GM12891 (cell line): Measurements from ENCODE around the gene SEMA4D.

Experiments used
- DNase-seq: peaks from one replicate; pipeline ENCODE4 v3.0.0; 2011; ENCODE audit warnings: low spot score; ENCODE audit not compliant: insufficient read length
- FAIRE-seq: peaks from 2 replicates; lab custom pipeline; 2011; peaks lifted over from hg19 to GRCh38; lab: Jason Lieb, UNC
- PAX5 ChIP-seq: IDR thresholded peaks from 2 replicates; pipeline ENCODE4 v1.6.1; 2011; ENCODE audit warnings: low read length, moderate library complexity, mild to moderate bottlenecking; ENCODE audit not compliant: insufficient read depth, severe bottlenecking
- POLR2A ChIP-seq: IDR thresholded peaks from 2 replicates; pipeline ENCODE4 v1.6.1; 2011; ENCODE audit warnings: low read depth, low read length, control low read depth
- POLR2AphosphoS5 ChIP-seq: IDR thresholded peaks from 2 replicates; pipeline ENCODE4 v1.6.1; 2011; ENCODE audit warnings: low read depth, low read length, control low read depth
- POU2F2 ChIP-seq: IDR thresholded peaks from 2 replicates; pipeline ENCODE4 v1.6.1; 2011; ENCODE audit warnings: low read depth, mild to moderate bottlenecking, control low read depth, low read length, moderate library complexity
- SPI1 ChIP-seq: IDR thresholded peaks from 2 replicates; pipeline ENCODE4 v1.6.1; 2011; ENCODE audit warnings: low read depth, low read length, control low read depth
- TAF1 ChIP-seq: IDR thresholded peaks from 2 replicates; pipeline ENCODE4 v1.6.1; 2011; ENCODE audit warnings: low read depth, low read length, control low read depth

SEMA4D gene

DNA sequence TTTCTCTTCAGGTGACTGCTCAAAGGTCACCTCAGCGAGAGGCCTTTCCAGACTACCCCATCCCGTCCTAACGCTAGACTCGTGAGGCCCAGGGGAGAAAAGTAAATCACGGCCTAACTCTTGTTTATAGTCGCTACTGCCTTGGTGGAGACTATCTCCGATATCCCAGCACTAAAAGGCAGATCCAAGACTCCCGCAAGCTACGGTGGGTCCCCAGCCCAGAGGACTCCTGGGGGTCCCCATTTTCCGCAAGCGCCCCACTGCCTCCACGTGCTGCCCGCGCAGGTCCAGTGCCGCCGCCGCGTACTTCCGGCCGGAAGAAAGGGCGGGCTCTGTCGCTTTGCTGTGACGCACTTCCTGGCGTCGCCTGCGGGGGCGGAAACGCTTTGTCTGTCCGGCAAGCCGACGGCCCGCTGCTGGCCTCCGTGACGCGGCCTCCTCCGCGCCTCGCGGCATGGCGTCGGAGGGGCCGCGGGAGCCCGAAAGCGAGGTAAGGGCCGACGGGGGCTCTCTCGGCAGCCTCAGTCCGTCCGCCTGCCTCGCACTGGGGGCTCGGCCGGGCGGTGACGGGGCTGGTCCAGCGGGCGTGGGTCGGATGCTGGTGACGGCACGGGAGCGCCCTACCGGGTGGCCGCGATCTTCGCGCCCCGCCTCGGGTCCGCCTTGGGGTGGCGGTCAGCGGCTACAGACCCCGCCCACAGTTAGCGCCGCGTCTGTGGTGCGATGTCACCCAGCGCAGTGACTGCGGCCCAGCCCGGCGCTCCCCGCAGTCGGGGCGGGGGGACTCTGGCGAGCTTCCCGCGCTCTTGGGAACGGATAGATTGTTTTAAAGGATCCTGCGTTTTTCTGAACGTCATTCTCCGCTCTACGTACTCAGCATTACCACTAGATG lies 179.5 kb downstream of the SEMA4D start, which contains the start of gene SECISBP2:
SECISBP2 (plus strand) TSS at position 378 of the 892 bp plus-strand sequence; CDS start at position 455, 77 bp downstream.
- TF ChIP-seq POU2F2 (no peak; the same call in none of the 2 replicates), POLR2A (peak; percentile 94), SPI1 (peak; percentile 33; the same call in 1 of the 2 replicates), PAX5 (no peak), TAF1 (peak; percentile 79), POLR2AphosphoS5 (peak; percentile 82)
- DNase-seq (peak; percentile 68), FAIRE-seq (peak; percentile 89)

DNA sequence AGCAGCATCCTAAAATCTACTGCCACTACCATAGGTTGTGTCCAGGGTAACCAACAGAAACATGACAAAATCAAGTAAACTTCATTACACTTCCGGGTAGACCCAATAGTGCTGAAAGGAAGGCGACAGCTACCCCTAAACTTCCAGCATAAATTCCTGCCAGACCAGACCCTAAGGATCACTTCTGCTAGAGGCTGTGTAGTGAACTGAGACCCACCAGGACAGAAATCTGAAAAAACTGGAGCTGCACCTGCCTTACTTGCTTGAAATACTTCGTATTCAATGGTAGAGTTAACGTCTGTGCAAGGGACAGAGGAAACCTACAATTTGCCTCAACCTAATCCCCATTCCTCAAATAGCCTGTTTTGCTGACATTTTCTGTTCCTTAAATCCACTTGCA lies 180.6 kb downstream of the SEMA4D start:
- FAIRE-seq, result peak; percentile 33
- no peak for TF ChIP-seq POU2F2
- TF ChIP-seq POLR2A, result peak; percentile 58
- peak; percentile 70 for TF ChIP-seq POLR2AphosphoS5
- no peak for DNase-seq

GRCh38 chr9:89315482-89315881 lies 182.4 kb downstream of the SEMA4D start:
- TF ChIP-seq POLR2A (no peak), SPI1 (no peak), POU2F2 (no peak), POLR2AphosphoS5 (no peak), TAF1 (no peak), PAX5 (no peak)
- DNase-seq (no peak), FAIRE-seq (no peak)

- no peak for FAIRE-seq
- TF ChIP-seq POLR2AphosphoS5, result no peak
- TF ChIP-seq TAF1, result no peak
- TF ChIP-seq PAX5, result no peak
- no peak for TF ChIP-seq SPI1
- no peak for TF ChIP-seq POU2F2
- TF ChIP-seq POLR2A, result no peak
- no peak for DNase-seq
Observed at GRCh38 chr9:89314955-89315354, 183.0 kb downstream of the SEMA4D start.

DNA sequence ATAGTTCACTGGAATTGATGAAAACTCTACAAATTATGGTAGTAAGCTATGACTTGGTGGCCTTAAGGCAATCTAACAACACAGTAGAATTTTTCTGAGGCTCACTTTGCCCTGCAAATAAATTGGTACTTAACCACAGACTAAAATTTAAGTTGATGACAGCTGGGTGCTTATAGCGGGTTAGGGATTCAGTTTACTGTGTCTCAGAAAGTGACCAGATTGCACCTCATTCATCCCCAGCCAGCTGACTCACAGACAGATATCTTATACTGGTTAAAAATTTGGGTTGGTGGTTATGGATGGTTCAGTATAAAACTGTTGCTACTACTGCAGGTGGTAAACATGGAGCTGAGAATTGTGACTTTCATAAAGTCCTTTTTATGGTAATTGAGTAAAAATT lies 184.1 kb downstream of the SEMA4D start:
- no peak for TF ChIP-seq PAX5
- TF ChIP-seq TAF1, result no peak
- no peak for TF ChIP-seq POU2F2
- TF ChIP-seq POLR2AphosphoS5, result no peak
- no peak for TF ChIP-seq SPI1
- no peak; the same call in 1 of the 2 replicates for TF ChIP-seq POLR2A
- DNase-seq, result no peak
- FAIRE-seq, result no peak

- no peak for DNase-seq
- FAIRE-seq, result peak; percentile 38
- no peak for TF ChIP-seq SPI1
- TF ChIP-seq POLR2AphosphoS5, result no peak
- no peak for TF ChIP-seq POLR2A
- no peak for TF ChIP-seq PAX5
- no peak for TF ChIP-seq TAF1
- TF ChIP-seq POU2F2, result no peak
Observed at GRCh38 chr9:89312222-89312571, 185.7 kb downstream of the SEMA4D start.

DNA sequence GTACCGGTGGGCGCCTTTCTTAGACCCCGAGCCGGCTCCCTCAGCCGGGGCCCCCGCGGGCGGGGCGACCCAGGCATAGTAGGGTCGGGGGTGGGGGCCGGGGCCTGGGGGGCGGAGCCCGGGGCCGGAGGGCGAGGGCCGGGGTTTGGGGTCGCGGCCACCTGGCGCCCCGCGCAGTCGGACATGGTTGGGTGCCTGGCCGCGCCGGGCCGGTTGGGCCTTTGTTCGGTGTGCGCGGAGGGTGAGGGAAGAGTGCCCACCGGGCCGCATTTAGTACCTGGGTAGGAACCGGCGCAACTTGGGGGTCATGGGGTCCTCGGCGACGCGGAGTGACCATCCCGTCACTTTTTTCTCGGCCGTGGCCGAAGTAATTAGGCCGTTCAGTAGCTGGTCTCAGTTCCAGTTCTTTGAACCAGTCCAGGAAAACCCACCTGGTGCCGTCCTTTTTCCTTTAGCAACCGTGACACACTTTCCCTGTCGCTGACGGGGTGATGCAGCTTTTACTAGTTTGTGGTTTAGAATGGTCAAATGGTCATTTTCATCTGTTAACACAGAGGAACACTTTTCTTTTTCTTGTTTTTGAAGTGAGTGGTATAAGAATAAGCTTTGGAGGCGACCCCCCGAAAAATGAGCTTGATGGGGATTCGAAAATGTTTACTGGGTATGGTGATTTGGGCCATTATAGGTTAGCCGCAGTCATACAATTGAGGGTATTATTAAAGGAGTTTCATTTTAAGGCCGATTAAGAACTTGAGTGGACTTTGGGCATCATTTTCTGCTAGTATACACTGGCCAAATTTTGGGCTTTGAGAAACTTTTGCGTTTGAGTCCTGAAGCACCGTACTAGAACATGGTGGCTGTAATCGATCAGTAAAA lies 186.3 kb downstream of the SEMA4D start:
- TF ChIP-seq PAX5 (peak; percentile 38), POLR2AphosphoS5 (no peak), SPI1 (no peak), TAF1 (no peak)
- FAIRE-seq, result peak; percentile 54
- DNase-seq, result no peak
